Activated naive CD8-positive, alpha-beta T cell treated with anti-CD3 and anti-CD28 coated beads, Interleukin-2, amount 10 ng/mL, durations not matched to agents 7 days and 5 days (primary cell): ENCODE measurements around the gene L1TD1. TPM values are rescaled to one million over a fixed set of nuclear protein-coding genes. Genes with fewer than 3 reads are reported as not detected.
"Not testable (repeated sequence)": the region's sequence is repeated elsewhere in the genome, so short reads cannot be mapped to it uniquely, and the experiment has no call there.

ENCODE experiments used
- ATAC-seq: fragments of 150-1000 bp; cut with Tn5 transposase; one replicate; pipeline ENCODE4 v1.10.0; 2021; ENCODE audit warnings: low read depth, moderate library complexity
- POLR2A ChIA-PET: fragments of 350-600 bp; sonication (Branson Sonifier 250); formaldehyde crosslinking; loops from one replicate; lab custom pipeline; 2021; ENCODE audit warnings: antibody characterized with exemption; lab: Charles Lee
- DNase-seq: peaks from one replicate; pipeline ENCODE4 v3.0.0; 2021
- H3K27ac Mint-ChIP-seq: one replicate; pipeline ENCODE4 v1.8.0; 2022; ENCODE audit warnings: mild to moderate bottlenecking, mixed read lengths
- H3K27me3 Mint-ChIP-seq: one replicate; pipeline ENCODE4 v1.8.0; 2022; ENCODE audit warnings: mild to moderate bottlenecking, moderate library complexity, mixed read lengths
- H3K36me3 Mint-ChIP-seq: one replicate; pipeline ENCODE4 v1.8.0; 2021; ENCODE audit warnings: mild to moderate bottlenecking, mixed read lengths
- H3K4me1 Mint-ChIP-seq: one replicate; pipeline ENCODE4 v1.8.0; 2021; ENCODE audit warnings: mixed read lengths
- H3K4me3 Mint-ChIP-seq: one replicate; pipeline ENCODE4 v1.8.0; 2022; ENCODE audit warnings: mild to moderate bottlenecking, moderate library complexity, mixed read lengths
- H3K9me3 Mint-ChIP-seq: one replicate; pipeline ENCODE4 v1.8.0; 2021; ENCODE audit warnings: mixed read lengths
- total RNA-seq, 2 experiments: library from RNA; stranded (reverse); gene quantifications; one replicate each; pipeline ENCODE4 v1.2.3, GENCODE V29; 2021

Gene L1TD1
- total RNA-seq, 2 experiments from 2014 or later, result not detected

GRCh38 chr1:62210960-62211359 lies 16.3 kb downstream of the L1TD1 start:
- peaks cover 5% of the 10 kb centered on the region for H3K36me3 Mint-ChIP-seq
- no peak for ATAC-seq
- H3K27me3 Mint-ChIP-seq, result no peaks in the 10 kb centered on the region
- H3K4me3 Mint-ChIP-seq, result no peak overlapping the region
- DNase-seq, result no peak
- H3K27ac Mint-ChIP-seq, result no peak overlapping the region
- no peaks in the 10 kb centered on the region for H3K4me1 Mint-ChIP-seq
- POLR2A ChIA-PET, result no interaction called here
- peaks cover 11% of the 10 kb centered on the region for H3K9me3 Mint-ChIP-seq

- Mint-ChIP-seq H3K27ac (no peak overlapping the region), H3K27me3 (no peaks in the 10 kb centered on the region), H3K9me3 (peaks cover 10% of the 10 kb centered on the region), H3K4me3 (no peak overlapping the region), H3K4me1 (no peaks in the 10 kb centered on the region), H3K36me3 (peaks cover 5% of the 10 kb centered on the region)
- POLR2A ChIA-PET, result no interaction called here
- DNase-seq (no peak), ATAC-seq (no peak)
These were observed 17.8 kb downstream of the L1TD1 start for GRCh38 chr1:62212411-62212810.

GRCh38 chr1:62213075-62213914 lies 18.6 kb downstream of the L1TD1 start:
- ATAC-seq (no peak), DNase-seq (no peak)
- Mint-ChIP-seq H3K9me3 (peaks cover 10% of the 10 kb centered on the region), H3K4me1 (no peaks in the 10 kb centered on the region), H3K4me3 (no peak overlapping the region), H3K27ac (no peak overlapping the region), H3K36me3 (peaks cover 5% of the 10 kb centered on the region), H3K27me3 (no peaks in the 10 kb centered on the region)
- POLR2A ChIA-PET, result no interaction called here

- H3K27ac Mint-ChIP-seq, result no peak overlapping the region
- no peak for ATAC-seq
- no peaks in the 10 kb centered on the region for H3K36me3 Mint-ChIP-seq
- no peaks in the 10 kb centered on the region for H3K4me1 Mint-ChIP-seq
- H3K27me3 Mint-ChIP-seq, result no peaks in the 10 kb centered on the region
- POLR2A ChIA-PET, result no interaction called here
- no peak for DNase-seq
- peaks cover 1% of the 10 kb centered on the region for H3K9me3 Mint-ChIP-seq
- H3K4me3 Mint-ChIP-seq, result no peak overlapping the region
These were observed 24.0 kb downstream of the L1TD1 start for GRCh38 chr1:62218604-62219003.

GRCh38 chr1:62220456-62220855 lies 25.8 kb downstream of the L1TD1 start:
- H3K4me3 Mint-ChIP-seq, H3K27ac Mint-ChIP-seq, H3K27me3 Mint-ChIP-seq, DNase-seq, H3K9me3 Mint-ChIP-seq, ATAC-seq, H3K4me1 Mint-ChIP-seq, POLR2A ChIA-PET, H3K36me3 Mint-ChIP-seq: not testable (repeated sequence)

- Mint-ChIP-seq H3K9me3 (no peaks in the 10 kb centered on the region), H3K27me3 (no peaks in the 10 kb centered on the region), H3K4me1 (no peaks in the 10 kb centered on the region), H3K4me3 (no peak overlapping the region), H3K36me3 (no peaks in the 10 kb centered on the region), H3K27ac (no peak overlapping the region)
- DNase-seq (no peak), ATAC-seq (no peak)
- POLR2A ChIA-PET, result no interaction called here
These were observed 26.5 kb downstream of the L1TD1 start for GRCh38 chr1:62221171-62221570.

GRCh38 chr1:62222321-62222720 lies 27.7 kb downstream of the L1TD1 start:
- no peak for DNase-seq
- no peaks in the 10 kb centered on the region for H3K9me3 Mint-ChIP-seq
- no peaks in the 10 kb centered on the region for H3K4me1 Mint-ChIP-seq
- H3K36me3 Mint-ChIP-seq, result no peaks in the 10 kb centered on the region
- H3K27me3 Mint-ChIP-seq, result no peaks in the 10 kb centered on the region
- ATAC-seq, result no peak
- H3K4me3 Mint-ChIP-seq, result no peak overlapping the region
- POLR2A ChIA-PET, result no interaction called here
- no peak overlapping the region for H3K27ac Mint-ChIP-seq

GRCh38 chr1:62224182-62224581 lies 29.5 kb downstream of the L1TD1 start:
- Mint-ChIP-seq H3K27ac (no peak overlapping the region), H3K4me1 (no peaks in the 10 kb centered on the region), H3K36me3 (no peaks in the 10 kb centered on the region), H3K9me3 (no peaks in the 10 kb centered on the region), H3K4me3 (no peak overlapping the region), H3K27me3 (no peaks in the 10 kb centered on the region)
- DNase-seq (no peak), ATAC-seq (no peak)
- POLR2A ChIA-PET, result no interaction called here

- no peaks in the 10 kb centered on the region for H3K9me3 Mint-ChIP-seq
- POLR2A ChIA-PET, result no interaction called here
- H3K27me3 Mint-ChIP-seq, result no peaks in the 10 kb centered on the region
- H3K27ac Mint-ChIP-seq, result no peak overlapping the region
- H3K4me1 Mint-ChIP-seq, result no peaks in the 10 kb centered on the region
- no peaks in the 10 kb centered on the region for H3K36me3 Mint-ChIP-seq
- DNase-seq (no peak), ATAC-seq (no peak)
- no peak overlapping the region for H3K4me3 Mint-ChIP-seq
These were observed 32.8 kb downstream of the L1TD1 start for GRCh38 chr1:62227496-62227895.

GRCh38 chr1:62228136-62228882 lies 33.7 kb downstream of the L1TD1 start:
- ATAC-seq, result no peak
- H3K36me3 Mint-ChIP-seq, result no peaks in the 10 kb centered on the region
- H3K27ac Mint-ChIP-seq, result no peak overlapping the region
- H3K4me3 Mint-ChIP-seq, result no peak overlapping the region
- H3K27me3 Mint-ChIP-seq, result no peaks in the 10 kb centered on the region
- H3K4me1 Mint-ChIP-seq, result no peaks in the 10 kb centered on the region
- DNase-seq, result no peak
- POLR2A ChIA-PET, result no interaction called here
- no peaks in the 10 kb centered on the region for H3K9me3 Mint-ChIP-seq

GRCh38 chr1:62228883-62229187 lies 34.2 kb downstream of the L1TD1 start:
- no peak for DNase-seq
- ATAC-seq, result no peak
- no peak overlapping the region for H3K4me3 Mint-ChIP-seq
- H3K27ac Mint-ChIP-seq, result no peak overlapping the region
- H3K9me3 Mint-ChIP-seq, result no peaks in the 10 kb centered on the region
- H3K4me1 Mint-ChIP-seq, result no peaks in the 10 kb centered on the region
- POLR2A ChIA-PET, result no interaction called here
- H3K36me3 Mint-ChIP-seq, result no peaks in the 10 kb centered on the region
- no peaks in the 10 kb centered on the region for H3K27me3 Mint-ChIP-seq

- Mint-ChIP-seq H3K27ac (no peak overlapping the region), H3K9me3 (no peaks in the 10 kb centered on the region), H3K4me1 (no peaks in the 10 kb centered on the region), H3K4me3 (no peak overlapping the region), H3K27me3 (no peaks in the 10 kb centered on the region), H3K36me3 (no peaks in the 10 kb centered on the region)
- ATAC-seq (no peak), DNase-seq (no peak)
- POLR2A ChIA-PET, result no interaction called here
These were observed 34.8 kb downstream of the L1TD1 start for GRCh38 chr1:62229468-62229867.

GRCh38 chr1:62229932-62230331 lies 35.3 kb downstream of the L1TD1 start:
- H3K4me3 Mint-ChIP-seq, result no peak overlapping the region
- H3K27ac Mint-ChIP-seq, result no peak overlapping the region
- H3K9me3 Mint-ChIP-seq, result no peaks in the 10 kb centered on the region
- POLR2A ChIA-PET, result no interaction called here
- no peaks in the 10 kb centered on the region for H3K27me3 Mint-ChIP-seq
- H3K36me3 Mint-ChIP-seq, result no peaks in the 10 kb centered on the region
- H3K4me1 Mint-ChIP-seq, result no peaks in the 10 kb centered on the region
- DNase-seq (no peak), ATAC-seq (no peak)

- H3K27ac Mint-ChIP-seq, result no peak overlapping the region
- no peaks in the 10 kb centered on the region for H3K27me3 Mint-ChIP-seq
- POLR2A ChIA-PET, result no interaction called here
- DNase-seq (no peak), ATAC-seq (no peak)
- H3K9me3 Mint-ChIP-seq, result no peaks in the 10 kb centered on the region
- H3K4me3 Mint-ChIP-seq, result no peak overlapping the region
- H3K36me3 Mint-ChIP-seq, result no peaks in the 10 kb centered on the region
- no peaks in the 10 kb centered on the region for H3K4me1 Mint-ChIP-seq
These were observed 36.1 kb downstream of the L1TD1 start for GRCh38 chr1:62230718-62231117.
